GM19035 (cell line): Measurements from ENCODE around the gene TTLL5.

Experiments
- ATAC-seq: cut with Tn5 transposase; IDR thresholded peaks from one replicate; pipeline ENCODE4 v1.9.1; 2021; ENCODE audit not compliant: unreplicated experiment

The TTLL5 gene

DNA sequence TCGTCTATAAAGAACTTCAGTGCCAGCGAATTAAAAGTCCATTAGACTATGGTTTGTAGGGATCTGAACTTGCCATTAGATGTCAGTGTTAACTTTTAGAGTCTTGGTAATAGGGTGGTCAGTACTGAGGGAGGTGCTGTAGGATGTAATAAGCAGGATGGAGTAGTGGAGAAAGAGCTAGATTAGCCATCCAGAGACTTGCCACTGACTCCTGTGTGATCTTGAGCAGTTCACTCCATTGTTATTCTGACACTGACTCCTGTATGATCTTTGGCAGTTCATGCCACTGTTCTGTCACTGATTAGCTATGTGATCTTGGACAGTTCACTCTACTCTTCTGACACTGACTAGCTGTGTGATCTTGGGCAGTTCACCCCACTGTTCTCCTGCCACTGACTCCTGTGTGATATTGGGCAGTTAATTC, 133.6 kb downstream of the TTLL5 start:
- no peak for ATAC-seq

DNA sequence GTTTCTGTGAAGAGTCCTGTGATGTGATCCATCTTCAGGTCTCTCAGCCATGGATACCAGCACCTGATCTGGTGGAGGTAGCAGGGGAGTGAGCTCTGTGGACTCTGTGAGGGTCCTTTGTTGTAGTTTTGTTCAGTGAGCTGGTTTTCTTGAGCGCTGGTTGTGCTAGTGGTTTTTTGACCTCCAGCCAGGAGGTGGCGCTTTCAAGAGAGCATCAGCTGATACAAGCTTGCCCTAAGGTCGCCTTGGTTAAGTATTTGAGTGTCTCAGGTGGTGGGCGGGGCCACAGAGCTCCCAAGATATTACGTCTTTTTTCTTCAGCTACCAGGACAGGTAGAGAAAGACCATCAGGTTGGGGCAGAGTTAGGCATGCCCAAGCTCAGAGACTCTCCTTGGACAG, 139.7 kb downstream of the TTLL5 start:
- no peak for ATAC-seq

DNA sequence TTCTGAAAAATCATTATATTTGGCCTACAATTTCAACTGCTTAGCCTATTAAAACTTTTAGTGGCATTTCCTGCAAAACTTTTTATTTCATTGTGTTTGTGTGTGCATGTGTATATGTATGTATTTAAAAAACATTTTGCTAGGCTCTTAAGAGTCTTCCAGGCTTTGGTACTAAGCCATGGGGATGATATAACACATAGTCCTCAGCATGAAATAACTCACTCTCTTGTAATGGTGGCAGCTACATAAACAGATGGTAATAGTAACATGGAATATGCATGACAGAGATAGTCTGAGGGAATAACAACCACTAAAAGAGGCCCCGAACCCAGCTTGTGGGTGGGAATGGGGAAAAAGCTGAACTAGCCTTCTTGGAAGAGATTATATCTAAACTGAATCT, 141.4 kb downstream of the TTLL5 start:
- no peak for ATAC-seq

DNA sequence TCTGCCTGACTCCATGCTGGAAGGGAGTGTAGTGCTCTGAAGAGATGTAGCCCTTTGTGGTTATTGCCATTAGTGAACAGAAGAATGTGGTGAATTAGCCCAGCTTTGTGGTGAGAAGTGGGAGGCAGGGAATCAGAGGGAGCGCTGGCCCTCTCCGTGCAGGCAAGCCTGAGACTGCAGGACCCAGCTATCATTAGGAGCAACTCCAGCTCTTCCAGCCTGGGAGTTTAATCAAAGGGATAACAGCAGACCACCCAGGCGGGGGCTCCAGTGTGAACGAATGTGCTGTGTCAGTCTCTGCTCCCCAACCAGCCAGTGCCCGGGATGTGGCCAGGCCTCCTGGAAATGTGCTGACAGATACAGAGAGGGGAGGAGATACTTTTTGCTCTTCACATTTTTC, 142.7 kb downstream of the TTLL5 start:
- ATAC-seq: no peak

DNA sequence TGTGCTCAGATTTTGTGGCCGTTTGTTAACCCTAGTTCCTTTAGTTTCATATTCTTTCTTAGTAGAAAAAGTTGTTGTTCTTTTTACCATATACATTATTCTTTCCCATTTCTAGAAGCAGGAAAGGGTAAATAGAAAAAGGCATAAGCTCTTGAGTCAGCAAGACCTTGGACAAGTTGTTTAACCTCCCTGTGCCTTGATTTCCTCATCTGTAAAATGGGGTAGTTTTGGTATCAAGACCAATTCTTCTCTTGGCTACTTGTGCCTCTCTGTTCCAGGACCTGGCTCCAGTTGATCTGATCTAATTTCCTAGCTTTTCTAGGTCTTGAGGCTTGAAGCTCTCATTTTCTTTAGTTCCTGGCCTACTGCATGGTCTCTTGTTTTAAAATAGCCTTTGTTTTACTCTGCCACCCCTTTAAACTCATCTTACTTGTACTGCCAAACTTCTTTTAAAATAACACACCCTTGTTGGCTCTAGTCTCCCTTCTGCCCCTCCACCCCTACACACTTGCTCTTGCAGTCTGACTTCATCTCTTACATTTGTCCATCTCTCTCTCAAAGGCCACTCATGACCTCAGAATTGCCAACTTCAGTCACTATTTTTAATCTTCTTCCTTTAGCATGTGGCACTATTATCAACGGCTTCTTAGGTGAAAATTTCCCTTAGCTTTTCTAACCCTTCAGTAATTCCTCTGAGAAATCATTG, 143.7 kb downstream of the TTLL5 start:
- ATAC-seq: no peak

DNA sequence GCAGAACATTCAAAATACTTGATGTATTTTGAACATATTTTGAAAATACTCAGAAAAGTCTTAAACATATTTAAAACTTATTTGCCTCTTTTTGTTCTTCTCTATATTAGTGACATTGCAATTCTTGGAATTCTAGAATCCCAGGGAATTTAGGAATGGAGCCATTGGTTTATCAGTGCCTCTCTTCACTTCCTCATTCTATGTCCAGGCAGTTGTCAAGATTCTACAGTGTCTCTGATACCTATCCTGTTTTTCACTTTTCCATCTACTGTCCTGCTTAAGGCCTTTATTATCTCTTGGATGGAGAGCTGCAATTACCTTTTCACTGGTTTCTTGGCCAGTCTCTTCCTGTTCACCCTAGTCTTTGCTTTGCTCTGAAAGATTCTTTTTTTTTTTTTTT, 144.6 kb downstream of the TTLL5 start:
- no peak for ATAC-seq

DNA sequence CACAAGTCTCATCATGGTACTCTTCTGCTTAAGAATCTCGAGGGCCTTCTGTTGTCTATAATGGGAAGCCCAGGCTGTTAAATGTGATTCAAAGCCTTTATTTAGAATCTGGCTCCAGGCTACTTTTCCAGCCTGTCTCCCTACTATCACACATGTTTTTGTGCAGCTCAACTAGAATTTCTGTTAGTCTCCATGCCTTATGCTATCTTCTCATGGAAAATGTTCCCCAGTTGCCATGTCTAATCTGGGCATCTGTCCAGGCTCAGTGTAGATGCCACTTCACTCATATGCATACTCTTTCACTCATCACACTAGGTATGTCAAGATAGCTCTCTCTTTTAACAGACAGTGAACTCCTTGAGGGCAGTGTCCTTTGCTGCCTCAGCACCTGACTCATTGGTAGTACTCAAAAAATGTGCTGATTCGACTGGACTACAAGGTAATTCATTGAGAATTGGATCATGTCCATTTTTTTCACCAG, 145.3 kb downstream of the TTLL5 start:
- no peak for ATAC-seq

DNA sequence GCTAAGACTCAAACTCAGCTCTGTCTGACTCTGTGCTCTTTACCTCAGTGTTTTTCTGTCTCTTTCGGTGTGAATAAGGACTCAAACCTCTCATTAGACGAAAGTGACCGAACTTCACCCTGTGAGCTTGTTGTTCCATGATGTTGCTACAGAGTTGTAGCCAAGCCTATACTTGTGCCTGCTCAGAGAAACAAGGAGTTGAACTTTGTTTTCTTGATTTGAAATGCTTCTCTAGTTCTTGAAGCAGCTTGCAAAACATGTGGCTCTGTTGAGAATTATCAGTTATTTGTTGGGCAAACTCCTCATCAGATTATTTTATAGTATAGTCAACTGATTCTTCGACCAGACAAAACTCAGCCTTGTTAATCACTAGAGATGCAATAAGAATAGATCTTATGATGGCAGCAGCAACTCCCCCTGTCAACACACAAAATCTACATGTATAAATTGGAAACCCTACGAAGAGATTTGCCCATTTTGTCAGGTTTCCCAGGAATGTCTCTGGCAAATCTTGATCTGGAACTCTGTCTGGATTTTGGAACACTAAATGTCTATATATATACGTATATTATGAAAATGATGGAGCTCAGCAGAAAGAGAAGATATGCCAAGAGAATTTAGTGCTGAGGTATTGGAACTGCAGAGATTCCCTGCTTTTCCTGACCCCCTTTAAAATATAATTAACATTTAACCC, 146.8 kb downstream of the TTLL5 start:
- ATAC-seq: no peak

DNA sequence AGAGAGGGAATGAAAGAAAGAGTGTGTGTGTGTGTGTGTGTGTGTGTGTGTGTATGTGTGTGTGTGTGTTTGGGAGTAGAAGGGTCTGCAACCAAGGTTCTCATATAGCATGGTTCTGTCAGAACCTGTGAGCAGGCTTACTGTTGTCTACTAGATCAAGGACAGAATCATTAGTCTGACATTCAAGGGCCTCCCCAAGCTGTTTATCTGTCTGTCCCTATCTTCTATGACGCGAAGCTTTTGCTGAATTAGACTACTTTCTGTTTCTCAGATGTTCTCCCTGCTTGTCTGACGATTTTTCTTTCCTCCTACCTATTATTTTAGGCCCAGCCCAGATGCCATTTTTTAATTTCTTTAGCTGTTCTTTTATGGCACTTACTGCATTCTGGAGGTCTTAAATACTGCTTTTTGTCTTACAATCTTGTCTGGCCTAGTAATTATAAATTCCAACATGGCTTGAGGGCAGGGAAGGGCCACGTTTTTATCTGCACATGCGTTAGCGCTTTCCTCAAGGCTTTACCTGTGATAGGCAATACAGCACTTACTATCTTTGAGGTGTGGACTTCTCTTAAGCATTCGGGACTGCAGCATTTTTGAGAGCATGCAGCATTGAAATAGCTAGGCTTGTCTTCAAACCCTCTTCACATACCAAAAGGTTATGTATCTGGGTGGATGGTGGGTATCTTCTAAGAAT, 150.2 kb downstream of the TTLL5 start:
- ATAC-seq: no peak

DNA sequence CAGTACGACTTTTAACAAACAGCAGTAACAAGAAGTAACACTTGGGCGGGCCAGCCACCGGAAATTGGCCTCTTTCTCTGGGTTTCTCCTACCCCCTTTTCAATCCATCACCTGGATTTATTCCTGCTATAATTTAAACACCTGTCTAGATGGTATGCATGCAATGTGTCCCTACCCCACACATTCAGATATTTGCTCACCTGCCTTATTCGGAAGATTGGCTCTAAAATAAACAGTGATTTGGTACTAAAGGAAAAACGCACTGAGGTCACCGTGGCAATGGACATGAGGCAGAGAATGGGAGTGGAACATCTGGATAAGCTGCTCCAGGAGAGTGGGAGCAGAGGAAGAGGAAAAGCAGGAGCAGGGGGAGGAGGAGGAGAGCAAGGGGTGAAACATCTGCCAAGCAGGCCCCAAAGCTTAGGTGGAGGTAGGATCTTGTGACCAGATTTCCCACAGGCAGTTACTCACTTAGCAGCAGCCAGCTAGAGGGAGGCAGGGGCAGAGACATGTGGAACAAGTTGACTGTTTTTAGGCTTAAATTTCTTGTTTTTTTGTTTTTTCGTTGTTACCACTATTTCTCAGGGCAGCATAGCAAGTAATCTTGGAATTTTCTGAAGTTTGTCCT, 150.9 kb downstream of the TTLL5 start:
- no peak for ATAC-seq

DNA sequence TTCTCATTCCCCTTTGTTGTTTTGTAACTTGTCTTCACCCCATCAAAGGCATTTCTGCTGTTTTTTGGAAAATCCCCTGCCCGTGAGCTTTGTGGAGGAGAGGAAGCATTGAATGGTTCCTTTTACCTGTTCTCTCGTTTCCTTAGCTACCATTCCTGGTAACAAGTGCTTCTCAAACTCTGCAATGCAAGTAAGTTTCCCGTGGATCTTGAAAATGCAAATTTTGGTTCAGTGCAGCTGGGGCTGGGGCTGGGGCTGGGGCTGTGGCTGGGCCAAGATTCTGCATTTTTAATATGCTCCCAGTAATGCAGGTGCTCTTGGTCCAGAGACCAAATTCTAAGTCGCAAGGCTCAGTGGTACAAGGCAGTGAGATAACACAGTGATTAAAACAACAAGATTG, 151.6 kb downstream of the TTLL5 start:
- no peak for ATAC-seq

DNA sequence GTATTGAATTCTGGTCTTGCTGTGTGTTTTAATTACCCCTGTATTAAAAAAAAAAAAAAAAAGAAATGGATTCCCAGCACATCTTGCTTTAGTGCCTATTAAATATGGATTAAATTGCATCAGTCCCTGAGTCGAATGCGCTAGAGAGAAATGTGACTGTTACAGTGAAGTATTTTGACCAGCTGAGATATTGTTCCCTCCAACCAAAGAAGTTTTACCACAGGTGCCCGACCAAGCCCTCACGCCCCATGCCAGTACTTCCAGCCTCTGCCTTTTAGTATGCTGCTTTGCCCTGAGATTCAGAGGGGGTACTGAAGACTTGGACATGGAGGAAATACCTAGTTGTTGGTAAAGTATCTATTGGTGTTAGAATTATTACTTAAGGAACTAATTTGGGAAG, 159.7 kb downstream of the TTLL5 start:
- ATAC-seq: no peak

DNA sequence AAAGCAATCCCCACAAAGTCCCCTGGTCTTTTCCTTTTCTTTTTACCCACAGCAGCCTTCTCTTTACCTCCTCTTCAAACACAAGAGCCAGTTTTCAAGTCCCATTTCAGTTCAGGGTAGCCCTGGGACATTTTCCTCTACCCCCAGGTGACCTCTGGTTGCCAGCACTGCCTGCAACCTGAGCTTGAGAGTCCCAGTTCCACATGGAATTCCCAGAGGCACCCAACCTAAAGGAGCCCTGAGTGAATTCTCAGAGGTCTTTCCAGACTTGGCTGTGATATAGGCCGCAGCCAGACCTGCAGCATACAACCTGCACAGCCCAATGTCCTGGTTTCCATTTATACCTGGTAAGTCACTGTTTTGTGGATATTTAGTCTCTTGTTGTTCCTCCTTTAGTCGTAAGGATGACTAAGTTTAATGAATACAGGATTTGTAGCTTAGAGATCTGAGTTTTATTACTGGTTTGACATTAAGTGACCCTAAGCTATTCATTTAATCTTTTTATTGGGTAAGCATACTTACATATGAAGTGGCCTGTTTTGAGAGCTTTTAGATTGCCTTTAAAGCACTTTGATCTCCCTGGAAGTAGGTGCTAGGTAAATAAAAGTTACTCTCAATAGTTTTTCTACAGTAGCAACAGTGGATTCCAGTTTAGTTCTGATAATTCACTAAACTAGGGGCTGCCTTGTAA, 160.9 kb downstream of the TTLL5 start:
- no peak for ATAC-seq

DNA sequence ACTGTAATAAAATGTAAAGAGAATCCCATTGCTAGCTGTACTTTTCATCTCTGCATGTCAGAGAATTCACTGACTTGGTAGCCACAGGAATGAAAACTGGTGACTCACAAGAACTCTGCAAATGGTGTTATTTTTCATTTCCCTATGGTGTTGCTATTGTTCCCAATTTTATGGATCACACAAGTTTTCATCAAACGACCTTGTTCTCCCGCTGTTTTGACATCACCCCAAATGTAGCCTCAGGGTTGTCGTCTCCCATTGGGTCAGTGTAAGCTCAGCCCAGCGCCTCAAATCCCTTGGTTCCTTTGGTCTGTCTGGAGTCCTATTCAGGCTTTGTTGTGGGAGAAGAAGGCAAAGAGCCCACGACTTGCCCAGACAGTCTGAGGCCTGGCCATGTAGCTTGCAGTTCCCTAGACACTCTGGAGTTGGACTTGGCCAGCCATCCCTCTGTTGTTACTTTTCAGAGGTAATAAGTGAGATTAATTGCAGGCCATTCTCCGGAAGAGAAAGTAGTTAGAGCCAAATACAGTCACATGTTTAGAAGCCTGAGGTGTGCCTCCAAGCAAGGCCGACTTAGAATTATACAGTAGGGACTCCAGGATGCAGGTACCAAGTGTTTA, 161.6 kb downstream of the TTLL5 start:
- ATAC-seq: no peak

DNA sequence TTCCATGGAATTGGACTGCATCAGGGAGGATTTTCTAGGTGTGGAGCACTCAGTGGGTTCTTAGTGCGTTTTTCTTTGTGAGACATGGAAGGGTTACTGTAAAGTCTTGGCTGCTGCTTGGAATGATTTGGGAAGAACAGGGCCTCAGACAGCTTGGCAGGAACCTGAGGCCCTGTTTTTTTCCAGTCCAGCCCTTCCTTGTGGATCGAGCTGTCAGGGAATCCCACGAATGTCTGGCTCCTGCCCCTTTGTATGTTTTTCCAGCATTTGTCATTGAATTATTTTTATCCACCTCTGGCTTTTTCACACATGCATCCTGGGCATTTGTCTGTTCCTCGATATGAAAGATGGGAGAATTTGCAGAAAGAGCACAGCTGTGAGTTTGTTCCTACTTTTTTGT, 162.3 kb downstream of the TTLL5 start:
- no peak for ATAC-seq

DNA sequence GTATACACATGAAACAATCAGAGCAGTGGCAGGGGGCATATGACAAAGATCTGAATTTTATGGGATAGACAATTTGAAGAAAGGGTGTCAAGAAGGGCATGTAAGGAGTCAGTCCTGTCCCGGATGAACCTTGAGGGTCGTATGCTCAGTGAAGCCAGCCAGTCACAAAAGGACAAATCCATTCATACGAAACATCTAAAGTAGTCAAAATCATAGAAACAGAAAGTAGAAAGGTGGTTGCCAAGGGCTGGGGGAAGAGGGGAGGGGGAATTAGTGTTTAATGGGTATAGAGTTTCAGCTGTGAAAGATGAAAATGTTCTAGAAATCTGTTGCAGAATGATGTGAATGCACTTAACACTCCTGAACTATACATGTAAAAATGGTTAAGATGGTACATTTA, 163.3 kb downstream of the TTLL5 start:
- ATAC-seq: no peak

DNA sequence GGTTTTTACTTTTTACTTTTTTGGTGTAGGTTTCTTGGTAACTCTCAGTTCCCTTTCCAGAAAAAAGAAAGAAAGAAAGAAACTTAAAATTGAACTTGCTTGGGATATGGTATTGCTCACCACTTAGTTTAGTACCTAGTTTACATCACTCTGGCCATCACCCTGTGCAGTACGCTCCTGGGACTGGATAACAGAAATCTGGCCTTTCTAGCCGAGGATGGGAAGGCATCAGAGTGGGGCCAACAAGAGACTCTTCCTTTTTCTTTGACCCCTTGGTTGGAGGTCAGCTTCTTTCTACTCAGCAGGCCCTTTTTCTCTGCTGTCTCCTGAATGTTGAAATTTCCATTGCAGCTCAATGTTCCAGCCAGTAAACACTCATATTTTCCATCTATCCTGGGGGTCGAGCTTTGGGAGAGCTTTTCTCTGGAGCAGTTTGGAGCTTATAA, 164.1 kb downstream of the TTLL5 start:
- no peak for ATAC-seq

DNA sequence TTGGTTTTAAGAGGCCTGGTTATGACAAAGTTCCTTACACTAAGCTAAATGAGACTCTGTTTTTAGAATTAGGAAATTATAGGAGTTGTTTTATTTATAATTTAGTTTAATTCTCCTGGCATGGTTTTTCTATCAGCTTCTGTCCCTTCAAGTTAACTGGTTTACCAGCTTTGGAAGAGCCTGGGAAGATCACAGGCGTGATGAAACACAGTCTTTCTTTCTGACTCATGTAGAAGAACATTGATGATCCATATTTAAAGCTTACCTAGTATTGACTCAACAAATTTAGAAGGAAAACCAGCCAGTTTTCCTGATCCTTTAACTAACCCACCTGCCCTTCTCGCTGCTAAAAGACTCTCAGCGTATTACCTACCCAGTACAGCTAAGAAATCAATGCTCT, 165.6 kb downstream of the TTLL5 start:
- ATAC-seq: no peak

DNA sequence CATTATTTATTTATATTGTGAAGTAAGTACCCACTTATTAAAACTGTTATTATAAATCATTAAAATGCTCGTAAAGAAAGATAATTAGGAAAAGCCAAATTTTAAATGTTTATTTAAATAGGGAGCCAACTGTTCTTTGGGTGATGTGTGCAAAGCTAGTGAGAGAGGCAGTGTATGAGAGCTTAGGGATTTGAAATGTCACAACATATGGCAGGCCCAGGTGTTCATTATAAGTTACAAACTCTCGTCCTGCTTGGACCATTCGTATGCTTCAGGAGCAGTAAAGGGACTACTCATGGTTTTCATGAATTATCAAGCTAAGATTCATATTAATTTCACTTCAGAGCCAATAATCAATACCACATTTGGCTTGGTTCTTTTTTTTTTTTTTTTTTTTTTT, 166.3 kb downstream of the TTLL5 start:
- no peak for ATAC-seq

DNA sequence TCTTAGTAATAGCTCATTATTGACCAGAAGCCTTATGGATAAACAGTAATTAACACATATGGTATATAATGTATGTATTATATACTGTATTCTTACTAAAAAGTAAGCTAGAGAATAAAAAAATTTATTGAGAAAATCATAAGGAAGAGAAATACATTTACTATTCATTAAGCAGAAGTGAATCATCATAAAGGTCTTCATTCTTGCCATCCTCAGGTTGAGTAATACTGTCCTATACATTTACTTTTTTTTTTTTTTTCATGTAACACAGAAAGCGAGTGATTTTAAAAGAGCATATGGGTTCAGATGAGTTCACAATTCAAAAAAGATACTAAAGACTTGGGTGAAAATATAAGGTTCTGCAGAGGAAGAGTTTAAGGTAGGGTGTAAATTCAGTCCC, 168.3 kb downstream of the TTLL5 start:
- ATAC-seq: no peak

DNA sequence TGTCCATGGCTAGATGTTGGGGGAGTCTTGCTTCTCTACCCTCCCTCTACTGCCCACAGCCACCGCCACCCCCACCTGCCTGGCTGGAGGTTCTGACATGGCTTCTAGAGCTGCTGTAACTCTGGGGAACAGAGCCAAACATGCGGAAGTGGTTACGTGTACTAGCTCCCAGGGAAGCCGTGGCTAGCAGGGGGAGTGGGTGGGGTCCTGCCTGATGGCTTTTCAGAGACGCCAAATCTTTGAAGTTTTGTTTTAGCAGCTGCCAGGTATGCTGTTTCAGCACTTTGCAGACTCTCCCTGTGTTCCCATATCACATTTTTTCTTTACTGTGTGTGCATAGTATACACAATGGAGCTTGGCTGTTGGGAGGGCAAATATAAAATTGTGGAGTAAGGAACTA, 170.4 kb downstream of the TTLL5 start:
- ATAC-seq: no peak
